Measurements from ENCODE around the gene PPM1H. TPM values are rescaled to one million over a fixed set of nuclear protein-coding genes. Genes with fewer than 3 reads are reported as not detected.

PPM1H gene
- total RNA-seq, 1 donor from 2014 or later: 6.3 TPM

DNA sequence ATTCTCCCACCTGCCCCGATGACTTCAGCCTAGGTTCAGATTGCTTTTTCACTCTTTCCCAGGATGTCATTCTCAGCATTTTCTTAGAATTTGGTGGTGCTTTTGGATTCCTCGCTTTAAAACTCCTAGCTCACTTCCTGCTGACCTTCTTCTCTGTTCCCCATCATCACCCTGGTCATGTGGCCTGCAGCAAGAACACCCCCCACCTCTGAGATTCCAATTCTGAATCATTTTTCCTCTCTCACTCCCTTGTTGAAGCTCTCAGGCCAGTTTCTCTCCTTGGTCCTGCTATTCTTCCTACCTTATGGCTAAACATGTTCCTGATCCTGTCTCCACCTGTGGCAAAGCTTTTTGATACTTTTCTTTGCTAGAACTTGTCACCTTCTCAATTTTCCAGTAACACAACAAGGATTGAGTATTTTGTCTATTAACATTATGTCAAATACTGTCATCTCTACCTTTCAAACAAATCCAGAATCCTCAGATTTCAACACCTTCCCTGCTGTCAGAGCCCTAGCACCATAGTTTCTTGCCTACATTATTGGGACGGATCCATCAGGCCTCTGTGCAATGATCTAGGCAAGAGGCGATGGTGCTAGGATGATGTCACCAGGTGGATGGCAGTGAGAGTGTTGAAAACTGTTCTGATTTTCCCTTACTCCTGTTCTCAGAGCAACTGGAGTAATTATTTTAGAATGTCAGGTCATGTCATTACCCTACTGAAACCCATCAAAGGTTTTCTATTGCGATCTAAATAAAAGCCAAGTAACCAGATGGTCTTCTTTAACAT, 234.7 kb downstream of the PPM1H start:
- peaks cover 2% of the 10 kb centered on the region for H3K9me3 Mint-ChIP-seq (ENCODE audit: unreplicated experiment)
- no peak overlapping the region for H3K4me3 Mint-ChIP-seq (ENCODE audit: unreplicated experiment)
- H3K27ac Mint-ChIP-seq (ENCODE audit: unreplicated experiment): no peak overlapping the region
- peaks cover 2% of the 10 kb centered on the region for H3K27me3 Mint-ChIP-seq (ENCODE audit: unreplicated experiment)
- H3K36me3 Mint-ChIP-seq (ENCODE audit: unreplicated experiment): no peaks in the 10 kb centered on the region
- H3K4me1 Mint-ChIP-seq (ENCODE audit: low read depth, unreplicated experiment): peaks cover 21% of the 10 kb centered on the region
- DNase-seq: no peak
- TF ChIP-seq, protein P1, sequence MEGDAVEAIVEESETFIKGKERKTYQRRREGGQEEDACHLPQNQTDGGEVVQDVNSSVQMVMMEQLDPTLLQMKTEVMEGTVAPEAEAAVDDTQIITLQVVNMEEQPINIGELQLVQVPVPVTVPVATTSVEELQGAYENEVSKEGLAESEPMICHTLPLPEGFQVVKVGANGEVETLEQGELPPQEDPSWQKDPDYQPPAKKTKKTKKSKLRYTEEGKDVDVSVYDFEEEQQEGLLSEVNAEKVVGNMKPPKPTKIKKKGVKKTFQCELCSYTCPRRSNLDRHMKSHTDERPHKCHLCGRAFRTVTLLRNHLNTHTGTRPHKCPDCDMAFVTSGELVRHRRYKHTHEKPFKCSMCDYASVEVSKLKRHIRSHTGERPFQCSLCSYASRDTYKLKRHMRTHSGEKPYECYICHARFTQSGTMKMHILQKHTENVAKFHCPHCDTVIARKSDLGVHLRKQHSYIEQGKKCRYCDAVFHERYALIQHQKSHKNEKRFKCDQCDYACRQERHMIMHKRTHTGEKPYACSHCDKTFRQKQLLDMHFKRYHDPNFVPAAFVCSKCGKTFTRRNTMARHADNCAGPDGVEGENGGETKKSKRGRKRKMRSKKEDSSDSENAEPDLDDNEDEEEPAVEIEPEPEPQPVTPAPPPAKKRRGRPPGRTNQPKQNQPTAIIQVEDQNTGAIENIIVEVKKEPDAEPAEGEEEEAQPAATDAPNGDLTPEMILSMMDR (IDR thresholded peaks at IDR 0.05; ENCODE audit: partially characterized antibody, unreplicated experiment): no peak

DNA sequence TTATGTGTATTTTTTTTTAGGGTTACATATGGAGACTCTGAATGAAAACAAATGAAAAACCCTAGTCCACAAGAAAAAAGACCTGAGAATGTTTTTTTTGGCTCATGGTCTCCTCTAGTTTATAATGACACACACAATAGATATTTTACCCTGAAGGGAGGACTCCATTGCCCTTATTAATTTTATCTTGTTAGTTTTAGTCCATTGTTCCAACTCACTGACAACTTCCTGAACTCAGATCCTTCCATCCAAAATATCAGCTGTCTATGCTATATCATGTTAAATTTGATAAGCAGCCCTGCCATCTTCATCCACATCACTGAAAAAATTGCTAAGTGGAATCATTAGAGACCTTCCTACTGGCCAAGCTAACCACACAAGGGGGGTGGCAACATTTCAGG, 236.2 kb downstream of the PPM1H start:
- H3K27me3 Mint-ChIP-seq (ENCODE audit: unreplicated experiment): peaks cover 2% of the 10 kb centered on the region
- TF ChIP-seq, protein P1 (IDR thresholded peaks at IDR 0.05; ENCODE audit: partially characterized antibody, unreplicated experiment): no peak
- H3K27ac Mint-ChIP-seq (ENCODE audit: unreplicated experiment): no peak overlapping the region
- H3K9me3 Mint-ChIP-seq (ENCODE audit: unreplicated experiment): peaks cover 2% of the 10 kb centered on the region
- H3K4me3 Mint-ChIP-seq (ENCODE audit: unreplicated experiment): no peak overlapping the region
- peaks cover 26% of the 10 kb centered on the region for H3K4me1 Mint-ChIP-seq (ENCODE audit: low read depth, unreplicated experiment)
- DNase-seq: no peak
- H3K36me3 Mint-ChIP-seq (ENCODE audit: unreplicated experiment): no peaks in the 10 kb centered on the region

DNA sequence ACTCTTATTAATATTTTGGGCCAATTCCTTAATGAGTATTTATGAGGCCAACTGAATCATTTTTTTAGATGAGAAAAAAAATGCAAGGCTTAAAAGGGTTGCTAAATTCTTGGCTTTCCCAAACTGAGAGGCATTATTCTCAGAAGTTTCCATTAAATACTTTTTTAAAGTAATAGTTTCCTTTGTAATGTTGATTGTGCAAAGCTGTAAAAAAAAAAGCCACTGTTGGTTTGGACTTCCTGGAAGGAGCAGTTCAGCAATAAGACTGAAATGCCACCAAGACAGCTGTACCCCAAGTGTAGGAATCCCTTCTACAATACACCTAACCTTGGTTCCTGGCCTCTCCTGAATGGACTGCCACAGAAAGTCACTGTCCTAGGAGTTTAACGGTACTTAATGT, 237.1 kb downstream of the PPM1H start:
- peaks cover 8% of the 10 kb centered on the region for H3K27me3 Mint-ChIP-seq (ENCODE audit: unreplicated experiment)
- TF ChIP-seq, protein P1 (IDR thresholded peaks at IDR 0.05; ENCODE audit: partially characterized antibody, unreplicated experiment): no peak
- H3K27ac Mint-ChIP-seq (ENCODE audit: unreplicated experiment): no peak overlapping the region
- H3K4me1 Mint-ChIP-seq (ENCODE audit: low read depth, unreplicated experiment): peaks cover 30% of the 10 kb centered on the region
- no peak for DNase-seq
- H3K36me3 Mint-ChIP-seq (ENCODE audit: unreplicated experiment): no peaks in the 10 kb centered on the region
- no peak overlapping the region for H3K4me3 Mint-ChIP-seq (ENCODE audit: unreplicated experiment)
- peaks cover 5% of the 10 kb centered on the region for H3K9me3 Mint-ChIP-seq (ENCODE audit: unreplicated experiment)

DNA sequence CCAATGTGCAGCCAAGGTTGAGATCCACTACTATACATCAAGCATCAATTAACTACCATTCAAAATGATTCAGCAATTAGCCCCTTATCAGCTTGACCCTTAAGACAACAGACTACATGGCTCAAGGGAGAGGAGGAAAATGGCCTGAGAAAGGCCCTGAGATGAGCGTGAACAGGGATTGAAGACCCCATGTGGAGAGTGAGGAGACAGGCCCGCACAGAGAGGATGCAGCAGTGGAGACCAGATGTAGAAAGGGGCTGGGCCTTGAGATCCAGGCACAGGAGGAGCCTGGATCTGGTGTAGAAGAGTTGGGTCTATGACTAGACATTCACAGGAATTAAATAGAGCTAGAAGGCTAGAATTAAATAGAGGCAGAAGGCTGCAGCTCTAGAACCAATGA, 239.3 kb downstream of the PPM1H start:
- Mint-ChIP-seq H3K9me3 (ENCODE audit: unreplicated experiment) (peaks cover 6% of the 10 kb centered on the region), H3K27ac (ENCODE audit: unreplicated experiment) (no peak overlapping the region), H3K4me1 (ENCODE audit: low read depth, unreplicated experiment) (peaks cover 27% of the 10 kb centered on the region), H3K27me3 (ENCODE audit: unreplicated experiment) (peaks cover 8% of the 10 kb centered on the region), H3K4me3 (ENCODE audit: unreplicated experiment) (no peak overlapping the region), H3K36me3 (ENCODE audit: unreplicated experiment) (no peaks in the 10 kb centered on the region)
- no peak for DNase-seq
- TF ChIP-seq, protein P1 (IDR thresholded peaks at IDR 0.05; ENCODE audit: partially characterized antibody, unreplicated experiment): no peak

DNA sequence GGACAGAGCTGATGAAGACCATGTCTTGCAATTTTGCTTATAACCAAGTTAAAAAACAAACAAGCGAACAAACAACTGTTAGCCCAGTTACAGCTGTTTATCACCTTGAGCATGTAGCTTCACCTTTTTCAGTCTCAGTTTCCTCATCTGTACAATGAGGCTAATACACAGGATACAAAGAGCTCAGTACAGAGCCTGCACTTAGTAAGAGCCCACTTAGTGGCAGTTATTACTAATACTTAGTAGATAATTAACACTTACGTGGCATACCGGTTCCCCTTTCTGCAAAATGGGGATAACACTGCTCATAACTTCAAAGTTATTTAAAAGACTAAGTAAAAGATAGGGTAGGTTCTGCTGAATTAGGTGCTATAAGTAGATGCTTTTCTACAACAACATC, 240.3 kb downstream of the PPM1H start:
- TF ChIP-seq, protein P1 (IDR thresholded peaks at IDR 0.05; ENCODE audit: partially characterized antibody, unreplicated experiment): no peak
- no peak for DNase-seq
- no peaks in the 10 kb centered on the region for H3K36me3 Mint-ChIP-seq (ENCODE audit: unreplicated experiment)
- no peak overlapping the region for H3K4me3 Mint-ChIP-seq (ENCODE audit: unreplicated experiment)
- peaks cover 27% of the 10 kb centered on the region for H3K4me1 Mint-ChIP-seq (ENCODE audit: low read depth, unreplicated experiment)
- peaks cover 6% of the 10 kb centered on the region for H3K9me3 Mint-ChIP-seq (ENCODE audit: unreplicated experiment)
- H3K27ac Mint-ChIP-seq (ENCODE audit: unreplicated experiment): no peak overlapping the region
- peaks cover 8% of the 10 kb centered on the region for H3K27me3 Mint-ChIP-seq (ENCODE audit: unreplicated experiment)
